DMS79 treated with DMSO at 0.1 percent for 48 hours (cell line): ENCODE data around the gene SETD1A.
"Not testable (repeated sequence)": the region's sequence is repeated elsewhere in the genome, so short reads cannot be mapped to it uniquely, and the experiment has no call there.

ENCODE experiments used
- DNase-seq: peaks from one replicate; lab custom pipeline; 2025; lab: John Stamatoyannopoulos, UW

Gene SETD1A

GRCh38 chr16:30998852-30999761, 41.6 kb downstream of the SETD1A start:
- no peak for DNase-seq

GRCh38 chr16:31000671-31001382, 43.3 kb downstream of the SETD1A start:
- DNase-seq: no peak

GRCh38 chr16:31001507-31002249, 44.1 kb downstream of the SETD1A start:
- DNase-seq: no peak

- DNase-seq: no peak
These were observed 44.7 kb downstream of the SETD1A start for GRCh38 chr16:31002250-31002700.

DNA sequence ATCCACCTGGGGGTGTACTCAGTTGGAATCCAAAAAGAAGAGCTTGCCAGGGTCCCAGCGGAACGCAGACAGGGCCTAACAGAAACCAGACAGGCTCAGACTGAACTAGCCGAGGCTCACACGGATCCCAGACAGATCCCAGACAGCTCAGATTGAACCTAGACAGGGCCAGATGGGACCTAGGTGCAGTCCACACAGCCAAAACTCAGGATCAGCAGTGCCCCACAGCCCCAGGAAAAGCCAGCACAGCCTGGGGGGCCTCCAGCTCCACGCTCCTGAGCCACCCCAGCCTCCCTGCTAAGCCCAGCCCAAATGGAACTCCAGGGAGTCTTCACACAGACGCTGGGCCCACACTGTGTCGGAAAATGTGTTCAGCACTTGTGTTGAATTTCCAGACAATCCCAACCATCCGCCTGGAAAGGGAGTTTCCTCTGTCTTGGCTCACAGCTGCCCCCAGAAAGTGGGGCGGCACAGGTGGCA, 45.3 kb downstream of the SETD1A start:
- no peak for DNase-seq

DNA sequence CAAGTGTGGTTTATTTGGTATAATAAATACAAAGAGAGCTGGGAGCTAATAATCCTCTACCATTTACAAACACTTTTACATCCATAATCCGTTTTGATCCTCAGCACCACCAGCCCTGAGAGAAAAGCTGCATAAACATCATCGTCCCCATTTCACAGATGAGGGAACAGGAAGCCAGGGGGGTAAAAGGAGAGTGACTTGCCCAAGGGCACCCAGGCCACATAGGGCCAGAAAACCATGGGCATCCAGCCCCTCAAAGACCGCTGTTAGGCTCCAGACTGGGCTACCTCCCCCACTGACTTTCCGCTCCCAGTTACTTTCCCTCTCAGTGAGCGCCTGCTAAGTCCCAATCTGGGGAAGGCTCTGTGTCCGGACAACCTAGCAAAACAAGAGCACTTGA, 46.2 kb downstream of the SETD1A start:
- DNase-seq: no peak

GRCh38 chr16:31004658-31005057, 47.1 kb downstream of the SETD1A start:
- no peak for DNase-seq

- DNase-seq: no peak
These were observed 48.0 kb downstream of the SETD1A start for GRCh38 chr16:31005350-31006085.

GRCh38 chr16:31006086-31006385, 48.5 kb downstream of the SETD1A start:
- DNase-seq: no peak

- no peak for DNase-seq
These were observed 49.0 kb downstream of the SETD1A start for GRCh38 chr16:31006589-31006988.

DNA sequence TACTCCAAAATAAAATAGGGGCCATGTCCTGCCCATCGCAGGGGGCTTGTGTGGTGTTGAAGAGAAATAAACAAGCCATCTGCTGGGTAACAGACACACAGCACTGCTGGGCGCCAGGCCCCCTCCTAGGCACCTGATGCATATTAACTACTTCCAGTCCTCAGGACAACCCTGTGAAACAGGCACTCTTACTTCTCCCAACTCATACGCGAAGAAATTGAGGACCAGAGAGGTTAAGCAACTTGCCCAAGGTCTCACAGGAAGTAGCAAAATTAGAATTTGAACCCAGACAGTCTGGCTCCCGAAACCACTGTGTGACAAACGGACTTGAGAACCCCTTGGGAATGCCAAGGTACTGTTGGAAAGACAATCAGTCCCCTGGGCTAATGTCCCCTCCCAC, 50.1 kb downstream of the SETD1A start:
- DNase-seq: no peak

DNA sequence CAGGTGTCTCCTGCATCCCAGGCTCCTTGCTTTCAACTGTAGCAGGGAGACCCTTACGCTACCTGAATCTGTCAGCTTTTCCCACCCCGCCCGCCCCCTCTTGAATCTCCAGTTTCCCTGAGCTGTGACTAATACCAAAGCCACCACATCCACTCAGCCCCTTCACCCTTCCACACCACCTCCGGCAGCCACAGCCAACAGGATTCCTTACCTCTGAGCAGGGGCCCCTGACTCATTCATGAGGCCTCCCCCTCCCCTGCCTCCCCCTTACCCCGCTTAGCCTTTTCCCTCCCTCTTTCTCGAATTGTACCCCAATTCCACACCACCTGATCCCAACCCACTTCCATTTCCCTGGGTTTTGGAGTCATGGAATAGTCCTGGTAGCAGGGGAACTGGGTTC, 50.6 kb downstream of the SETD1A start:
- no peak for DNase-seq

- no peak for DNase-seq
These were observed 51.0 kb downstream of the SETD1A start for GRCh38 chr16:31008551-31008950.

- DNase-seq: no peak
These were observed 51.6 kb downstream of the SETD1A start for GRCh38 chr16:31009120-31009519.

- DNase-seq: no peak
These were observed 52.5 kb downstream of the SETD1A start for GRCh38 chr16:31009894-31010584.

DNA sequence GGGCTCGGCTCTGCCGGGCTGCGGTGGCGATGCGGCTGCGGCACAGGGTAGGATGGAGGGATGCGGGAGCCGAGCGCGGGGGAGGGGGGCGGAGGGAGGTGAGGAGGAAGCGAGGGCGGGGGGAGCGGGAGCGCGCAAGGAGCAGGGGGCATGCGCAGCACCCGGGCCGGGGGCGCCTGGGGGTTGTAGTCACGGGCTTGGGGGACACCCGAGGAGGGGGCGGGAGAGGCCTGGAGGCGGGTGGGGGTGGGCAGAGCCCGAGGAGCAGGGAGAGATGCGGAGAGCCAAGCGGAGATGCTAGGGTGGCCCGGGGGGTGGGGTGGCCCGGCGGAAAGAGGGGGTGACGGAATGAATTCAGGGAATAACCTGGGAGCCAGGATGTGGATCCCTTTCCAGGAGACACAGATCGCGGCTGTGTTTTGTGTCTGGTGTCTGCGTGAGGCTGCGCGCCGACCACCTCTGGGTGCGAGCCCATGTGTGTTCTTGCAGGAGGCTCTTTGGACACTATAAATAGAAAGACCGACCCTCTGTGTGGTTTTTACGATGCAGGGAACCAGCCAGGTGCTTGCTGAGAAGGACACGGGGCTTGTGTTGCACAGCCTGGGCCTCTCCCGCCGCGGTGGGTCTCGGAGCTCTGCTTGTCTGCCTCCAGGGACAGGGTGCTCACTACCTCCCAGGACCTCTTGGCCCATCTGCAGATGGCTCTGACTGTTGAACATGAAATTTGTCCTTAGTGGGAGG, 53.2 kb downstream of the SETD1A start, which contains the start of gene STX1B:
Gene STX1B, minus strand, starts transcription at position 54 of the 741 bp plus-strand sequence. CDS start 242 bp downstream, outside the sequence.
- peak; percentile 51 for DNase-seq

GRCh38 chr16:31011815-31012214, 54.3 kb downstream of the SETD1A start:
- not testable (repeated sequence) for DNase-seq

GRCh38 chr16:31013292-31013691, 55.7 kb downstream of the SETD1A start:
- DNase-seq: not testable (repeated sequence)

DNA sequence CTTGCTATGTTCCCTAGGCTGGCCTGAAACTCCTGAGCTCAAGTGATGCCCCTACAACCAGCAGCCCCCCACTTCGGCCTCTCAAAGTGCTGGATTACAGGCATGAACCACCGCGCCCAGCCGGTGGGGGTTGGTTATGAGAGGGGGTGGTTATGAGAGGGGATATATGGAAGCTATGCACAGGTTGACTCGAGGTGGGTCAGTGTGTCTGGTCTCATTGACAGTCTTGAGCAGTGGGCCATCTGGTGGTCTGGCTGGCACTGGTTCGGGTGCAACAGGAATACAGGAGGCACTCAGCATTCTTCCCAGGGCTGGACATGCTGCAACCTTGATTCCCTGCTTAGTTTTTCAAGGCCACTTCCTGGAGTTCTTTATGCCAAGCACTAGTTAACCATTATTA, 58.5 kb downstream of the SETD1A start:
- DNase-seq: no peak

DNA sequence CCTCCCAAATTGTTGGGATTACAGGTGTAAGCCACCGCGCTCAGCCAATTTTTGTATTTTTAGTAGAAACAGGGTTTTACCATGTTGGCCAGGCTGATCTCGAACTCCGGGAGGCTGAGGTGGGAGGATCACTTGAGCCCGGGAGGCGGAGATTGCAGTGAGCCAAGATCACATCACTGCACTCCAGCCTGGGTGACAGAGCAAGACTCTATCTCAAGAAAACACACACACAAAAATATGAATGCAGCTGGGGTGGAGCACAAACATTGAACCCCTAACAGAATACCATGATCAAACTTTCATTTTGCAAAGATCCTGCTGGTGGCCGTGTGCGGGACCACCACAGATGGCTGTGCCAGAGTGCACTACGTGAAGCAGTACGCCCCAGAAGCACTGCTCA, 60.2 kb downstream of the SETD1A start:
- DNase-seq: not testable (repeated sequence)
